Fibroblast of upper back skin (primary cell): ENCODE data around the gene HOXA7.

ENCODE experiments used
- DNase-seq: peaks from one replicate; pipeline ENCODE4 v3.0.0-alpha.2; 2013

Gene HOXA7

GRCh38 chr7:27192546-27193334, 36.3 kb upstream of the HOXA7 start:
- no peak for DNase-seq

- no peak for DNase-seq
Observed at GRCh38 chr7:27191833-27192545, 35.5 kb upstream of the HOXA7 start.

GRCh38 chr7:27191161-27191731, 34.8 kb upstream of the HOXA7 start:
- DNase-seq: no peak

- DNase-seq: no peak
Observed at GRCh38 chr7:27189997-27190748, 33.7 kb upstream of the HOXA7 start.

- DNase-seq: no peak
Observed at GRCh38 chr7:27189295-27189996, 33.0 kb upstream of the HOXA7 start.

GRCh38 chr7:27188386-27189294, 32.2 kb upstream of the HOXA7 start:
- DNase-seq: no peak

GRCh38 chr7:27187475-27188385, 31.3 kb upstream of the HOXA7 start:
- DNase-seq: no peak

GRCh38 chr7:27186668-27187474, 30.4 kb upstream of the HOXA7 start:
- DNase-seq: no peak

GRCh38 chr7:27185854-27186667, 29.6 kb upstream of the HOXA7 start:
- DNase-seq: no peak

GRCh38 chr7:27185013-27185853, 28.8 kb upstream of the HOXA7 start, which contains the start of gene HOXA11:
Gene HOXA11 (minus strand): TSS chr7:27185232. CDS start chr7:27185144, 88 bp downstream.
- peak; percentile 53 for DNase-seq

- no peak for DNase-seq
Observed at GRCh38 chr7:27184337-27185012, 28.0 kb upstream of the HOXA7 start.

- no peak for DNase-seq
Observed at GRCh38 chr7:27183682-27184336, 27.3 kb upstream of the HOXA7 start.

- no peak for DNase-seq
Observed at GRCh38 chr7:27182861-27183681, 26.6 kb upstream of the HOXA7 start.

GRCh38 chr7:27182285-27182841, 25.9 kb upstream of the HOXA7 start:
- DNase-seq: no peak

GRCh38 chr7:27181795-27182275, 25.4 kb upstream of the HOXA7 start:
- DNase-seq: no peak
